Activated effector memory CD4-positive, alpha-beta T cell treated with anti-CD3 and anti-CD28 coated beads, Interleukin-2, amount 50 U/mL, for 16 hours (primary cell): Measurements from ENCODE around the gene CRISPLD2.

Experiments used
- DNase-seq: peaks from one replicate; pipeline ENCODE4 v3.0.0-alpha.2; 2020

The CRISPLD2 gene

GRCh38 chr16:84800158-84800978, 19.4 kb upstream of the CRISPLD2 start:
- no peak for DNase-seq

DNA sequence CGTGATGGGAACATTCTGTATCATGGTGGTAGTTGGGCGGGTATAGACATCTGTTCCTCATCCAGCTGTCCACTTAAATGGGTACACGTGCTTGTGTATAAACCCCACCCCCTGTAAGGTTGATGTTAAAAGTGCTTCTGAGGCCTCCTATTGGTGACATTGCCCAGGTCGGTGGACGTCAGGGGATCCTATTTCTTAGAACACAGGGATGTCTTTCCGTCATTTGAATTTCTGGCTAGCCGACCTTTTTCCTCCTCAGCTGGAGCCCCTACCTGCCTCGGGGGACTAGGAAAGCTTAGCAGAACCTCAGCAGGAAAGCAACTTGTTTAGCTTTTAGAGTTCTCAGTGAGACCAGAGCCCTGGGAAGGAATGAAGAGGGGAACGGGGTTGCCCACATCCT, 16.6 kb upstream of the CRISPLD2 start:
- DNase-seq = no peak

DNA sequence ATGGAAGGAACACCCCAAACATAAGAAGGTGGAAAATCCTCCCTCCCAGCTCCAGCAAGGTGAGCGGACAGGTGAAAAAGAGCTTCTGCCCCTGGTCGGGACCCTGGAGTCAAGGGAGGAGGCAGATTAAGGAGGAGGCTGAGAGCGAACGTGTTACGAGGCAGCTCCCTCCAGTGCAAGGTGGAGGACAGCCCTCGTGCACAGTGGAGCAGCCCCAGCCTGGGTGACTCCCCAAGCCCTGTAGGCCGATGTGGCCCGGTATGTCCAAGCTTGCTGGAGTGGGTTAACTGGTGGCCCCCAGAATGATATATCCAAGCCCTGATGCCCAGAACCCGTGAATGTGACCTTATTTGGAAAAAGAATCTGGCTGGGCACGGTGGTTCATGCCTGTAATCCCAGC, 15.5 kb upstream of the CRISPLD2 start:
- no peak for DNase-seq

GRCh38 chr16:84806256-84806889, 13.4 kb upstream of the CRISPLD2 start:
- no peak for DNase-seq

- DNase-seq = no peak
These were observed 12.9 kb upstream of the CRISPLD2 start for GRCh38 chr16:84806890-84807258.

GRCh38 chr16:84807776-84808175, 12.0 kb upstream of the CRISPLD2 start:
- DNase-seq = no peak

DNA sequence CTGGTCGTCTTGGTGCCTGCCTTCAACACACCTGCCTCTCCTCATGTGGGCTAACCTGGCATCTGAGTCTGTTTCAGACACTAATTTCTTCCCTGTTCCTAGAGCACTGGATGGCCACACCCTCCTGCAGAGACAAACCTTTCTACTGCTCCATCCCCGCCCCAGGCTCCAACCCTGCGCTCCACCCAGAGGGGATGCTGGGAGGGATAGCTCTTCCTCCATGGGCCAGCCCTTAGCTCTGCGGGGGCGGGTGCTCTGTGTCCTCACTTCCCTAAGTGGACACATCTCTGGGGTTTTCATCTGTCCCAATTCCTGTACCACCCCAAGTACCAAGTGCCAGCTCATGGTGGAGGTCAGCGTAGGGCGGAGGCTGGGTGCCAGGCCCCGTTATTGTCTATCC, 11.0 kb upstream of the CRISPLD2 start:
- no peak for DNase-seq

- DNase-seq = no peak
These were observed 9.1 kb upstream of the CRISPLD2 start for GRCh38 chr16:84810518-84811273.

DNA sequence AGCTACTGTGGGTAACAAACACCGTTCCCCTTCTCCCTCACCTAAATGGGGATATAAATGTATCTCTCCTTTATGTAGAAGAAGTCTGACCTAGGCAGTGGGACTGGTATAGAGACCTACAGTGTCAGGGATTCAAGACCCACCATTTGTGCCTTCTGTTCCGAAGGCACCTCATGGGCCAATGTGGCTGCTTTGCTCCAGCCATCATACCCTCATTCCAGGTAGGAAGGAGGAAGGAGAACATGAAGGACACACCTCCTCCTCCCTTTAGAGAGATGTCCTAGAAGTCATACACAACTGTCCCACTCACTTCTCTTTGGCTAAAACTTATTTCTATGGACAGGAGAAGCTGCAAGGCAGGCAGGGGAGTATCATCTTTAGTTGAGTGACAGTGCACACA, 8.3 kb upstream of the CRISPLD2 start:
- DNase-seq = no peak

GRCh38 chr16:84813141-84813934, 6.4 kb upstream of the CRISPLD2 start:
- no peak for DNase-seq

GRCh38 chr16:84815462-84815861, 4.3 kb upstream of the CRISPLD2 start:
- no peak for DNase-seq

GRCh38 chr16:84816023-84816422, 3.8 kb upstream of the CRISPLD2 start:
- no peak for DNase-seq

GRCh38 chr16:84816485-84816884, 3.3 kb upstream of the CRISPLD2 start:
- no peak for DNase-seq

DNA sequence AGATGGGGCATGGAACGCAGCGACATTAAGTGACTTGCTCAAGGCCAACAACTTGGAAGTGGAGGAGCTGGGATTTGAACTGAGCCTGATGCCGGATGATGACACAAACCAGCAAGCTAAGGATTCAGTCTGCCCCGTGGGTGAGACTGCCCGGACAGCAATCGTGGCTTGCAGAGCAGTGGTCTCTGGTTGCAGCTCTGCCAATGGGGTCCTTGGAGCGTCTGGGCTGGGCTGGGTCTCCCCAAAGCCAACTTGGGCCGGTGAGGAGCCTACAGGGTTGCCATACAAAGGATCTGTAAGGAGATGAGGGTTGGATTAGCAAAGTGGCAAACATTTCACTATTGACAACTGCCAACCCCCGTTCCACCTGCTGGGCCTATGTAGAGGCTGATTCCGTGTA, 2.6 kb upstream of the CRISPLD2 start:
- no peak for DNase-seq

GRCh38 chr16:84817613-84818012, 2.2 kb upstream of the CRISPLD2 start:
- DNase-seq = no peak

- no peak for DNase-seq
These were observed 1.7 kb upstream of the CRISPLD2 start for GRCh38 chr16:84818133-84818532.

GRCh38 chr16:84818989-84819643, 669 bp upstream of the CRISPLD2 start:
- DNase-seq = no peak

GRCh38 chr16:84820305-84820684, 510 bp downstream of the CRISPLD2 start:
- DNase-seq = no peak

GRCh38 chr16:84820771-84821170, 986 bp downstream of the CRISPLD2 start:
- no peak for DNase-seq

DNA sequence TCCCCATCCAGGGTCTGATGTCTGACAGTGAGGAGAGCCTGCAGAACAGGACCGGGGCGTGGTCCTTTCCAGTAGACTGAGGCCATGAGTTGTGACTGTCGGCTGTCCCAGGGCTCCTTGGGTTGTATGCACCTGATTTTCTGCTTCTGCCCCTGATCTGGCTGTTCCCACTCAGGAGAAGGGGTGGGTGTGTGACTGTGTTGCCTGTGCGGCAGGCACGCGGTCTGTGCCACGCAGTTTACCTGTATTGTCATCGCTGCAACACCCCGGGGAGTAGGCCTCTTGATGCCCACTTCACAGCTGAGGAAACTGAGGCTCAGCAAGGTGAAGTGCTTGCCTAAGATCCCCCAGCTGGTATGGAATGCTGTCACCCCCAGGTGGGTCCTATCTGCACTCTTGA, 1.4 kb downstream of the CRISPLD2 start:
- no peak for DNase-seq

GRCh38 chr16:84821728-84822689, 2.2 kb downstream of the CRISPLD2 start:
- no peak for DNase-seq
